SW 1271 (cell line): Measurements from ENCODE around the gene DCAF7.

Experiments used
- DNase-seq, 2 experiments: peaks; one replicate each; lab custom pipeline; 2025; lab: John Stamatoyannopoulos, UW

Gene DCAF7

DNA sequence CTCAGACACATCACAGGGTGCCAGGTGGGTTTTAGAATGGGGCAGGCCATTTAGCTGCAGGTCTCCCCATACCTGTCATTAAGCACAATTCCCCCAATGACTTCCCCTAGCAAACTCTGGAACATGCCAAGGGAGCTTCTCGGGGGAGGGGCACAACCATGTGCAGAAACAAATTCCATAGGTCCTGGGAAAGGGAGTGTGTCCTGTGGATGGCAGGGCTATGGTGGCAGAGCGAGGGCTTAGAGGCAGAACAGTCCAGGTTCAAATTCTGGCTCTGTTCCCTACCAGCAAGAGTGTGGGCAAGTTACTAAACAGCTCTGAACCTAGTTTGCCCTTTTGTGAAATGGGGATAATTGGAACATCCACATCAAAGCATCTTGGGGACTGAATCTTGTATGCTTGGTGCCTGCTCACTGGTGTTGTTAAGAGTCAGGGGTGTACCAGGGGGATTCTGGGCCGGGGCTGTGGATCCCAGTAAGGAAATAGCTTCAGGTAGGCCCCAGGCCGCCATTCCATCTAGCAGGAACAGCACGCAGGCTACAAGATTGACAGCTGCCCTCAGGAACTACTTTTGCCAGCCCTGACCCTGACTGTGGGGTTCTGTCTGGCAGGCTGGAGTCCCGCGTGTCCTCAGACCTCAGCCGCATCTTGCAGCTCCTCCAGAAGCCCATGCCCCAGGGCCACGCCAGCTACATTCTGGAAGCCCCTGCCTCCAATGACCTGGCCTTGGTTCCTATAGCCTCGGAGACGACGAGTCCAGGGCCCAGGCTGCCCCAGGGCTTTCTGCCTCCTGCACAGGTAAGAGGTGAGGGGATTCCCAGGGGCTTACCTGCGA is 5.6 kb upstream of the DCAF7 start:
- DNase-seq, result no peak

DNA sequence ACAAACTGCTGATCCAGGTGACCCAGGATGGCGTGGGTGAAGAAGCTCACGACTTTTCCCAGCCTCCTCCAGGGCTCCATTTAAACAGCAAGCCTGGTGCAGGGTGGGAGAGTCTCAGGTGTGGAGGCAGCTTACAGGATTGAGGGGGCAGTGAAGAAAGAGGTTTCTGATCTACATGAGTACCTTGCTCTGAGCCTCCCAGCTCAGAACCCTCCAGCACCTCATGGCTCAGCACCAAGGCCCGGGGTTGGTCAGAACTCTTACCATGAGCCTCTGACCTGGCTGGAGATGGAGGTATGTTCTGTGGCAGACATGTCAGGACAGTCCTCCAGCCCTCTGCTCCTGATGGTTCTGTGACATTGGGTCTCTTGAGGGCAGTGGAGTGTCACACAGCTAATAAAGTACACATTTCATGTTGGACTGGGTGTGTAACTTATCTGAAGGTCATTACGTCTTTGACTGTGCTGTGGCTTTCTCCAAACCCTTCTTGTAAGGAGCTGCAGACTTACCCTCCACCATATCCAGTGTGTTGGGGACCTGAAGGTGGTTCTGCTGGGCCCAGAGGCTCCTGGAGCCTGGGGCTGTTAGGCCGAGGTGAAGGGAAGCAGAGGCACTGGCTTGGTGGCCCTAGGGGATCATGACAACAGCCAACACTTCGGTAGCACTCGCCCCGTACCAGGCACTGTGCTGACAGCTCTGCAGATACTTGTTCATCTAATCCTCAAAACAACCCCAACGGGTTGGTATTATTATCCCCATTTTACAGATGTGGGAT is 3.8 kb upstream of the DCAF7 start:
- DNase-seq, result no peak

- DNase-seq, result no peak
Measured at GRCh38 chr17:63547083-63547523, 3.2 kb upstream of the DCAF7 start.

- DNase-seq, result no peak
Measured at GRCh38 chr17:63549289-63549945, 860 bp upstream of the DCAF7 start.

- DNase-seq, result peak in 1 of 2 experiments; percentile 42
Measured at GRCh38 chr17:63550817-63551639, 751 bp downstream of the DCAF7 start.

GRCh38 chr17:63552211-63552610 is 1.9 kb downstream of the DCAF7 start:
- no peak for DNase-seq

DNA sequence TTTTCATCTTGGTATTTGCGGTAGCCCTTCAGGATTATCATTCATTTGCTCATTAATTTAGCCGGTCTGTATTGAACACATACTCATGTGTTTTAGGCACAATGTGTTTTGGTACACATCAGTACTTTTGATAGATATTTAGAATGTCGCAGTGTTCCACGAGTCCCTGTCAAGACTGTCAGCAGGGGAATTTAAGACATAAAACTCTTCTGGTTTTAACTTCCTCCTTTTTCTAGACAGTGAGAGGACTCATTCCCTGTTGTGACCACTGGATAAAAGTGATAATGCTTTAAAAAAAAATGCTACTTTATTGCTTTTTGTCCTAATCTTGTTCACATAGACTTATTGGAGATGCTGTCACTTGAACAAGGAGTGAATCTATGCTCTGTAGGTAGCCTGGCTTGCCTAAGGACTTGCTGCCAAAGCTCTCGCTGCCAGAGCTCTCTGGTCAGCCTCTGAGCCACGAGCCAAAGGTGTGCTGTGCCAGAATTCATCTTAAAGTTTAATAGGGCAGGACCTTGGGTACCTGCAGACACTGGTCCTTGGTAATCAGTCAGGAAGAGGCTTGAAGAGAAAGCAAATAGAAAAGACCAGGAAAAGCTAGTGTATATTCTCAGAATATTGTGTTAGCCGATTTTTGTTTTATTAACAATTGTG is 5.4 kb downstream of the DCAF7 start:
- no peak for DNase-seq

DNA sequence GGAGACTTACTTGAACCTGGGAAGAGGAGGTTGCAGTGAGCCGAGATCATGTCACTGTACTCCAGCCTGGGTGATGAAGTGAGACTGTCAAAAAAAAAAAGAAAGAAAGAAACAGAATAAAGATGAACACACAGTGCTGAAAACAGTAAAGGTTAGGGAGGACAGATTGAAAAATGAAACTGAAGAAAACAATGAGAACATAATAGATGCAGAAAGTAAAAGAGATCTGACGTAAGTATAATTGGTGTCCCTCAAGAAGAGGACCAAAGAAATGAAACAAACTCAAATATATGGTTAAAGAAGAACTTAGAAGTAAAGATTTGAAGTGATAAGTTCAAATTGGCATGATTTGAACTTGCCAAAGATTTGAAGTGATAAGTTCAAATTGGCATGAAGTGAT is 7.1 kb downstream of the DCAF7 start:
- DNase-seq, result no peak

- DNase-seq, result no peak
Measured at GRCh38 chr17:63558441-63558840, 8.2 kb downstream of the DCAF7 start.

GRCh38 chr17:63561819-63562218 is 11.5 kb downstream of the DCAF7 start:
- no peak for DNase-seq

- DNase-seq, result no peak
Measured at GRCh38 chr17:63563339-63563738, 13.1 kb downstream of the DCAF7 start.

DNA sequence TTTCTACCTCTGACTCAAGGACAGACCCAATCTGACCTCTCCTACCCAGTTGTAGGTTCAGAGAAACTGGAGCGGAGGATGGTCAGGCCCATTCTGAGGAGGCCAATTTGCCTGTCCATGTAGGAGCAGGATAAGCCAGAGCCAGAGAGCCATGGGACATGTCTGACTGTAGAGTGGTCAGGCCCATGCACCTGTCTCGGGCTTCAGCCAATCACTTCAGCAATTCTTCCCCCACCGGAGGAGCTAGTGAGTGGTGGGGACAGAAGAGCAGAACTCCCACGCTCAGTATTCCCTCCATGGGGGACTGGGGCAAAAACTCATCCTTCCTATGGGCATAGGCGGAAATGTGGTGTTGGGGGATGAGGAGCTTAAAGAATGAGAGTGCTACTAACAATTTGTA is 14.3 kb downstream of the DCAF7 start:
- no peak for DNase-seq

GRCh38 chr17:63567229-63567628 is 17.0 kb downstream of the DCAF7 start:
- DNase-seq, result no peak

- no peak for DNase-seq
Measured at GRCh38 chr17:63568563-63568962, 18.3 kb downstream of the DCAF7 start.

DNA sequence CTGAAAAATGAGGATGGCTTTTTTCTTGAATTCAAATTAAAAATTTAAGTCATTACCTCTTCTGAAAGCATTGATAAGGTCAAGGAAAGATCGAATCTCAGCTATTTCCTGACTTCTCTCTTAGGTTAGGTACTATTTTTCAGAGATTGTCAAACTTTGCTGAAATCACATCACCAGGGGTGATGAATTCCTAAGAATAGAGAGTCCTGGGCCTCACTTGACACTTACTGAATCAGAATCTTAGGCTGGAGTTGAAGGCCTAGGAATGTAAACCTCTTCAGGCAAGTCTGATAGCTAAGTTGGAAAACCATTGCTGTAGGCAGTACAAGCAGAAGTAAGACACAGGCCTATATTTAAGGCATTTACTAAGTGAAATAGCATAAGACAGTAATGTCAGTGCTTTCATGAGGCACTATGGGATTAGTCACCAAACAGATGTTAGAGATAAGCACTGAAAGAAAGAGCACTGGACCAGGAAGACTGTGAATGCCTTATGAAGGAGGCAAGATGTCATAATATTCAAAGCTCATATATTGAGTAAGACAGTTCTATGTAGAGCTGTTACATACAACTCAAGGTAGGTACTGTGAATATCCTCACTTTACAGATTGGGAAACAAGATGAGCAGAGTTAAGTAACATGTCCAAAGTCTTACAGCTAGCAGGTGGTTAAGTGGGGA is 21.5 kb downstream of the DCAF7 start:
- DNase-seq, result peak in 1 of 2 experiments; percentile 35

GRCh38 chr17:63573634-63574033 is 23.4 kb downstream of the DCAF7 start:
- DNase-seq, result peak in 1 of 2 experiments; percentile 8

DNA sequence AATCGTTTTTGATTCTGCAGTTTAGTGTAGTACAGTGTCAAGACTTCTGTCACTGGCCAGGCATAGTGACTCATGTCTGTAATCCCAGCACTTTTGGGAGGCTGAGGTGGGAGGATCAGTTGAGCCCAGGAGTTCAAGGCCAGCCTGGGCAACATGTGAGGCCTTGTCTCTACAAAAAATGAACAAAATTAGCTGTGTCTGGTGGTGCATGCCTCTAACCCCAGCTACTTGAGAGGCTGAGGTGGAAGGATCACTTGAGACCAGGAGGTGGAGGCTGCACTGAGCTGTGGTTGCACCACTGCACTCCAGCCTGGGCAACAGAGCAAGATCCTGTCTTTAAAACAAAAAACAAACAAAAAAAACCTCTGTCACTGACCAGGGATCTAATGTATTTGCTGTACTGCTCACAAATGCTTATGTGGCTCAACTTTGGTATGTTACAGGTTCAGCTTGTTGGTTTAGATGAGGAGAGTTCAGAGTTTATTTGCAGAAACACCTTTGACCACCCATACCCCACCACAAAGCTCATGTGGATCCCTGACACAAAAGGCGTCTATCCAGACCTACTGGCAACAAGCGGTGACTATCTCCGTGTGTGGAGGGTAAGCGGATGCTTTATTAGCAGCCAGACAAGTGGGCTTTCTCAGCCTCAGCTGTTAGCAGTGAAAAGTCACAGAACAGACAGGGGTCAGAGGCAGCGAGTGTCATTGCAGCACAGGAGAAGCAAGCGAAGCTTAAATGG is 27.9 kb downstream of the DCAF7 start:
- DNase-seq, result no peak

GRCh38 chr17:63578769-63579111 is 28.5 kb downstream of the DCAF7 start:
- DNase-seq, result no peak

- DNase-seq, result no peak
Measured at GRCh38 chr17:63579633-63580032, 29.4 kb downstream of the DCAF7 start.

- no peak for DNase-seq
Measured at GRCh38 chr17:63587770-63588169, 37.5 kb downstream of the DCAF7 start.
